ENCODE measurements around the gene SPINT1.
A peak's percentile ranks its signal among the peaks of the same experiment; 100 is the strongest.

Gene SPINT1

GRCh38 chr15:40843261-40843884, 475 bp upstream of the SPINT1 start:
- Histone ChIP-seq H3K4me2 (ENCODE audit: low read length) (peak overlapping the region; percentile 66; the same call in 1 of the 2 replicates), H3K9me3 (ENCODE audit: insufficient read depth, low read length) (no peaks in the 10 kb centered on the region), H3K79me2 (ENCODE audit: low read length) (no peaks in the 10 kb centered on the region), H2AFZ (ENCODE audit: low read depth, low read length) (no peak overlapping the region), H3K4me1 (ENCODE audit: low read length) (peaks cover 19% of the 10 kb centered on the region), H3K27ac (ENCODE audit: low read length) (no peak overlapping the region), H3K4me3 (ENCODE audit: low read length) (peak overlapping the region; percentile 72; the same call in 1 of the 2 replicates), H3K9ac (ENCODE audit: low read length) (no peak overlapping the region), H3K36me3 (replicated peaks; ENCODE audit: low read depth, low read length) (no peaks in the 10 kb centered on the region), H3K27me3 (ENCODE audit: low read depth, low read length) (no peaks in the 10 kb centered on the region), H4K20me1 (ENCODE audit: insufficient read depth, low read length) (no peaks in the 10 kb centered on the region)
- TF ChIP-seq EZH2phosphoT487 (IDR thresholded peaks at IDR 0.05; ENCODE audit: low read depth) (no peak), CTCF (IDR thresholded peaks at IDR 0.05; ENCODE audit: low read depth, low read length) (no peak)

GRCh38 chr15:40844696-40845030, 815 bp downstream of the SPINT1 start:
- Histone ChIP-seq H3K27me3 (ENCODE audit: low read depth, low read length) (no peaks in the 10 kb centered on the region), H3K4me1 (ENCODE audit: low read length) (peaks cover 19% of the 10 kb centered on the region), H3K9ac (ENCODE audit: low read length) (no peak overlapping the region), H3K27ac (ENCODE audit: low read length) (no peak overlapping the region), H3K36me3 (replicated peaks; ENCODE audit: low read depth, low read length) (no peaks in the 10 kb centered on the region), H3K4me3 (ENCODE audit: low read length) (peak overlapping the region; percentile 72), H4K20me1 (ENCODE audit: insufficient read depth, low read length) (no peaks in the 10 kb centered on the region), H3K4me2 (ENCODE audit: low read length) (no peak overlapping the region), H2AFZ (ENCODE audit: low read depth, low read length) (no peak overlapping the region), H3K9me3 (ENCODE audit: insufficient read depth, low read length) (no peaks in the 10 kb centered on the region), H3K79me2 (ENCODE audit: low read length) (no peaks in the 10 kb centered on the region)
- TF ChIP-seq EZH2phosphoT487 (IDR thresholded peaks at IDR 0.05; ENCODE audit: low read depth): no peak
- no peak for TF ChIP-seq CTCF (IDR thresholded peaks at IDR 0.05; ENCODE audit: low read depth, low read length)

GRCh38 chr15:40845036-40845435, 1.2 kb downstream of the SPINT1 start:
- Histone ChIP-seq H4K20me1 (ENCODE audit: insufficient read depth, low read length) (no peaks in the 10 kb centered on the region), H3K9ac (ENCODE audit: low read length) (no peak overlapping the region), H3K4me2 (ENCODE audit: low read length) (no peak overlapping the region), H3K79me2 (ENCODE audit: low read length) (no peaks in the 10 kb centered on the region), H3K27ac (ENCODE audit: low read length) (no peak overlapping the region), H3K4me3 (ENCODE audit: low read length) (no peak overlapping the region), H3K4me1 (ENCODE audit: low read length) (peaks cover 19% of the 10 kb centered on the region), H3K9me3 (ENCODE audit: insufficient read depth, low read length) (no peaks in the 10 kb centered on the region), H3K27me3 (ENCODE audit: low read depth, low read length) (no peaks in the 10 kb centered on the region), H2AFZ (ENCODE audit: low read depth, low read length) (no peak overlapping the region), H3K36me3 (replicated peaks; ENCODE audit: low read depth, low read length) (no peaks in the 10 kb centered on the region)
- TF ChIP-seq CTCF (IDR thresholded peaks at IDR 0.05; ENCODE audit: low read depth, low read length): no peak
- no peak for TF ChIP-seq EZH2phosphoT487 (IDR thresholded peaks at IDR 0.05; ENCODE audit: low read depth)

GRCh38 chr15:40845511-40846284, 1.9 kb downstream of the SPINT1 start:
- Histone ChIP-seq H3K27me3 (ENCODE audit: low read depth, low read length) (no peaks in the 10 kb centered on the region), H3K27ac (ENCODE audit: low read length) (no peak overlapping the region), H3K36me3 (replicated peaks; ENCODE audit: low read depth, low read length) (no peaks in the 10 kb centered on the region), H2AFZ (ENCODE audit: low read depth, low read length) (no peak overlapping the region), H3K4me1 (ENCODE audit: low read length) (peaks cover 19% of the 10 kb centered on the region), H3K9me3 (ENCODE audit: insufficient read depth, low read length) (no peaks in the 10 kb centered on the region), H3K4me2 (ENCODE audit: low read length) (no peak overlapping the region), H3K9ac (ENCODE audit: low read length) (no peak overlapping the region), H3K79me2 (ENCODE audit: low read length) (no peaks in the 10 kb centered on the region), H4K20me1 (ENCODE audit: insufficient read depth, low read length) (no peaks in the 10 kb centered on the region), H3K4me3 (ENCODE audit: low read length) (no peak overlapping the region)
- TF ChIP-seq CTCF (IDR thresholded peaks at IDR 0.05; ENCODE audit: low read depth, low read length) (no peak), EZH2phosphoT487 (IDR thresholded peaks at IDR 0.05; ENCODE audit: low read depth) (no peak)
